ENCODE results near the gene DDX41.

Gene DDX41

DNA sequence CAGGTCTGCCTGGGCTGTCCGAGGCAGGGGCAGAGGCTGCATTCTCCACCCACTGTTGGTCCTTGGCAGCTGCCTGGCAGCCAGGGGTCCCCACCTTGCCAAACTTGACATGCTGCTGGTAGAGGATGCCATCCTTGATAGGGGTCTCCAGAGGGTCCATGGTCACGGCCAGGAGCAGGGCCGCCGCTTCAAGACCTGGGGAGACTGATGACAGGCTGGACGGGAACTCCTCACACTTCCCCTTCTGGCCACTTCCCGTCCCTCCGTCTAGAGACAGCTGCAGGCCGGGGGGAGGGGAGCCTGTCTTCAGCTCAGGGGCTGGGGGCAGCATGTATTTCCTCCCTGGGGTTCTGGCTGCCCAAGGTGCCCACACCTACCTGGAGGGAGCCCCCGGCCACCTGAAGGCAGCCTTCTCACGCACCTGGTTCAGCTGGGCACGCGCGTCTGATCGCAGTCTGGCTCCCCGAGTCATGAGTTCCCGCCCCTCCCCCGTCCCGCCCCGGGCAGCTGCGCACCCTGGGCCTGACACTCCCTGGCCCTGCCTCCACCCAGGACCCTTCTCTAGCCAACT, 7.3 kb downstream of the DDX41 start, which contains the start of gene DOK3:
Gene DOK3 (minus strand): TSS at position 446 of the 571 bp plus-strand sequence. CDS start 286 bp downstream, at position 160.
- no peaks in the 10 kb centered on the region for H3K9me3 ChIP-seq
- TF ChIP-seq, protein P1, sequence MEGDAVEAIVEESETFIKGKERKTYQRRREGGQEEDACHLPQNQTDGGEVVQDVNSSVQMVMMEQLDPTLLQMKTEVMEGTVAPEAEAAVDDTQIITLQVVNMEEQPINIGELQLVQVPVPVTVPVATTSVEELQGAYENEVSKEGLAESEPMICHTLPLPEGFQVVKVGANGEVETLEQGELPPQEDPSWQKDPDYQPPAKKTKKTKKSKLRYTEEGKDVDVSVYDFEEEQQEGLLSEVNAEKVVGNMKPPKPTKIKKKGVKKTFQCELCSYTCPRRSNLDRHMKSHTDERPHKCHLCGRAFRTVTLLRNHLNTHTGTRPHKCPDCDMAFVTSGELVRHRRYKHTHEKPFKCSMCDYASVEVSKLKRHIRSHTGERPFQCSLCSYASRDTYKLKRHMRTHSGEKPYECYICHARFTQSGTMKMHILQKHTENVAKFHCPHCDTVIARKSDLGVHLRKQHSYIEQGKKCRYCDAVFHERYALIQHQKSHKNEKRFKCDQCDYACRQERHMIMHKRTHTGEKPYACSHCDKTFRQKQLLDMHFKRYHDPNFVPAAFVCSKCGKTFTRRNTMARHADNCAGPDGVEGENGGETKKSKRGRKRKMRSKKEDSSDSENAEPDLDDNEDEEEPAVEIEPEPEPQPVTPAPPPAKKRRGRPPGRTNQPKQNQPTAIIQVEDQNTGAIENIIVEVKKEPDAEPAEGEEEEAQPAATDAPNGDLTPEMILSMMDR (IDR thresholded peaks at IDR 0.05; ENCODE audit: low read depth, low read length): no peak
- peak; percentile 51 for DNase-seq
- H3K4me3 ChIP-seq (ENCODE audit: low read depth, low read length): no peak within 1 kb of the TSS
- no peaks in the 10 kb centered on the region for H3K27me3 ChIP-seq
- peaks cover 45% of the 10 kb centered on the region for H3K36me3 ChIP-seq
- H3K4me1 ChIP-seq: peaks cover 5% of the 10 kb centered on the region

DNA sequence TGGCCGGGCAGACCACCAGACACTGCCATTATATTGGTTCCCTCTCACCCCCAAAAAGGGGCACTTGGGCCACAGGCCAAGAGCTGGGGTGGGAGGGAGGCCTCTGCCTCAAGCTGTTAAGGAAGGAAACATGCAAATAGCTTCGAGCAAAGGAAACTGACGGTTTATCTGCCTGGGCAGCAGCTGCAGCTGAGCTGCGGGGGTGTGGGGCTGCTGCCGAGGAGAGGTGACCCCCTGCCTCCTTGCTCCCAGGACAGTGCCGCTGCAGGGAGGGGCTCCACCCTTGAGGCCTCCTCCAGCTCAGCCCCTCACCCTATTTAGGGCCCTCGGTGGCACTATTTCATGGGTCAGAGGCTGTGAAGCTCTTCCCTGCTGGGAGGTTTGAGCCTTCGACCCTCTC, 7.9 kb downstream of the DDX41 start:
- DNase-seq: no peak
- Histone ChIP-seq H3K4me3 (ENCODE audit: low read depth, low read length) (no peak overlapping the region), H3K9me3 (no peaks in the 10 kb centered on the region), H3K27me3 (no peaks in the 10 kb centered on the region), H3K36me3 (peaks cover 39% of the 10 kb centered on the region), H3K4me1 (peaks cover 5% of the 10 kb centered on the region)
- TF ChIP-seq, protein P1 (IDR thresholded peaks at IDR 0.05; ENCODE audit: low read depth, low read length): no peak

DNA sequence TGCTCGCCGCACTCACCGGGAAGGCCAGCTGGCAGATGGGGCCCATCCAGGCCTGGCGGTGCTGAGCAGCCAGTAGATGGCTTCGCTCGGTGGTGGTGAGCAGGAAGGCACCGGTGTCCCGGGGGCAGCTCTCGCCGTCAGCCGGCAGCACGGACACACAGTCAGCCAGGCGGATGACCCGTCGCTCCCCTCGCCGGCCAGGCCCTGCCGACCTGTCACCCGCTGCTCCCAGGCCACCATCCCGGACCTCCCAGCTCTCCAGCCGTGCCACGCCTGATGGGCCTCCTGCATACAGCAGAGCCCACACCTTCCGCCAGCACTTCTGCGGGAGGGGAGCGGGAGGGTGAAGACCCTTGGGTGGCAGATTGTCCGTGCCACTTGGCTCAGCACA, 8.5 kb downstream of the DDX41 start:
- Histone ChIP-seq H3K36me3 (peaks cover 32% of the 10 kb centered on the region), H3K27me3 (no peaks in the 10 kb centered on the region), H3K4me1 (peaks cover 5% of the 10 kb centered on the region), H3K4me3 (ENCODE audit: low read depth, low read length) (no peak overlapping the region), H3K9me3 (no peaks in the 10 kb centered on the region)
- DNase-seq: no peak
- TF ChIP-seq, protein P1 (IDR thresholded peaks at IDR 0.05; ENCODE audit: low read depth, low read length): no peak

DNA sequence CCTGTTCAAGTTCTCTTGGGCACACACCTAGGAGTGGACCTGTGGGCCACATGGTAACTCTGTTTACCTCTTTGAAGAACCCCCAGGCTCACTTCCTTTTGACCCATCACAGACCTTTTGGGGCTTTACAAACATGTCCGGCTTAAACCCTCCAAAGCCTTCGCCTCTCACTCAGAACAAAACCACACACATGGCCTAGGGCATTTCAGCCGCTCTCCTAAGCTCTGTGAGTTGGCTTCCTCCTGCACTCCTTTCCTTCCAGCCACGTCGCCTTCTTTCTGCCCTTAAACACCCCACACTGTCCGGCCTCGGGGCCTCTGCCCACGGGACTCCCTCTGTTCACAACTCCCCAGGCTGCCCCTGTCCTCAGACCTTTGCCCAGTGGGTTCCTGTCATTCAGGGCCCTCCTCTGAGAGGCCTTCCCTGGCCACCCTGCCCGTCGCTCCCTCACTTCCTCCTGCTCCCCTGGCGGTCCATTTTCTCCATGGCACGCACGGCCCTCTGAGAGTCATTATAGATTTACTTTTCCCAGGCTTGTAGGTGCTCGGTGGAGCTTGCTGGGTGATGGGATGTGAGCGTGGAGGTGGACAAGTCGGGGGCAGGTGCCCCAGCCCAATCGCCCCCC, 9.1 kb downstream of the DDX41 start:
- H3K9me3 ChIP-seq: no peaks in the 10 kb centered on the region
- no peak overlapping the region for H3K4me3 ChIP-seq (ENCODE audit: low read depth, low read length)
- H3K27me3 ChIP-seq: no peaks in the 10 kb centered on the region
- TF ChIP-seq, protein P1 (IDR thresholded peaks at IDR 0.05; ENCODE audit: low read depth, low read length): no peak
- H3K36me3 ChIP-seq: peaks cover 27% of the 10 kb centered on the region
- peaks cover 11% of the 10 kb centered on the region for H3K4me1 ChIP-seq
- no peak for DNase-seq

DNA sequence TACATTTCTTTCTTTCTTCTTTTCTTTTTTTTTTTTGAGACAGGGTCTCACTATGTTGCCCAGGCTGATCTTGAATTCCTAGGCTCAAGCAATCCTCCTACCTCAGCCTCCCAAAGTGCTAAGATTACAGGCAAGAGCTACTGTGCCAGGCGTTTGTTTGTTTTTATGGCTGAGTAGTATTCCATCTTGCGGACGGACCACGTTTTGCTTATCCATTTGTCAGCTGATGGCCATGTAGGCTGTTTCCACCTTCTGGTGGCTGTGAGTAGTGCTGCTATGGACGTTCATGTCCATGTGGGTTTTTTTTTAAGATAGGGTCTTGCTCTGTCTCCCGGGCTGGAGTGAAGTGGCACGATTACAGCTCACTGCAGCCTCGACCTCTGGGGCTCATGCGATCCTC, 9.6 kb downstream of the DDX41 start:
- no peaks in the 10 kb centered on the region for H3K9me3 ChIP-seq
- peaks cover 12% of the 10 kb centered on the region for H3K4me1 ChIP-seq
- TF ChIP-seq, protein P1 (IDR thresholded peaks at IDR 0.05; ENCODE audit: low read depth, low read length): peak; percentile 38
- DNase-seq: no peak
- H3K36me3 ChIP-seq: peaks cover 22% of the 10 kb centered on the region
- no peaks in the 10 kb centered on the region for H3K27me3 ChIP-seq
- no peak overlapping the region for H3K4me3 ChIP-seq (ENCODE audit: low read depth, low read length)

DNA sequence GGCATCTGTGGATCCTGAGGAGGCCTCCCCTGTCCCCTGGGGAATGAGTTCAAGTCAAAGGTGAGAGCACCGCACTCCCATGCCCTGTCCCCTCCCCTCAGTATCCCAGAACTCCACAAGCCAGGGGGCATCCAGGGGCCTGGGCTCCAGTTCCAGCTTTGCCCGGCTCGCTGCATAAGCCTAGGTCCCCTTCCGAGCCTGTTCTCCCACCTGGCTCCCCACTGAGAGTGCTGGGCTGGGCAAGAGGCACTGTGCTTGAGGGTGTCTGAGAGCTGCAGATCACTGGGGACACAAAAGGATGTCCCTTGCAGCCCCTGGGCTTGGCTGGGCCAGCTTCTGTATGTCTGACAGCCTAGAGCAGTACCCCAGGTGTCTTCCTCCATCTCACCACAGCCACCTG, 11.7 kb downstream of the DDX41 start:
- no peaks in the 10 kb centered on the region for H3K9me3 ChIP-seq
- TF ChIP-seq, protein P1 (IDR thresholded peaks at IDR 0.05; ENCODE audit: low read depth, low read length): no peak
- H3K4me3 ChIP-seq (ENCODE audit: low read depth, low read length): no peak overlapping the region
- H3K36me3 ChIP-seq: peaks cover 1% of the 10 kb centered on the region
- H3K4me1 ChIP-seq: peaks cover 20% of the 10 kb centered on the region
- no peak for DNase-seq
- no peaks in the 10 kb centered on the region for H3K27me3 ChIP-seq
